HepG2 (cell line): ENCODE results near the gene LOC128125822.

ENCODE experiments used
- ARID5B ChIP-seq: IDR thresholded peaks from 2 replicates; pipeline ENCODE4 v1.4.0; 2020; ENCODE audit warnings: mild to moderate bottlenecking, missing genetic modification reagents
- CREB1 ChIP-seq, 2 experiments: fragments of 450-650 bp in 1 of 2; IDR thresholded peaks; 2 replicates each; pipeline ENCODE4 v1.6.1; 2016 to 2017; ENCODE audit warnings: control low read depth in 1 of 2, mild to moderate bottlenecking in 1 of 2, missing compliant biosample characterization in 1 of 2, missing genetic modification characterization in 1 of 2
- CREB3 ChIP-seq: sonication (generic); formaldehyde crosslinking; IDR thresholded peaks from 2 replicates; pipeline ENCODE4 v1.5.0; 2020; ENCODE audit warnings: missing genetic modification reagents
- HMGXB4 ChIP-seq, 2 experiments: sonication (generic) in 1 of 2; formaldehyde crosslinking in 1 of 2; IDR thresholded peaks; 2 replicates each; pipeline versions ENCODE4 v1.4.0 to v1.6.1; 2018 to 2020; ENCODE audit warnings: missing genetic modification reagents in 2 of 2, borderline replicate concordance in 1 of 2, low read depth in 1 of 2, mild to moderate bottlenecking in 1 of 2, missing biosample characterization in 1 of 2
- MLX ChIP-seq: IDR thresholded peaks from 2 replicates; pipeline ENCODE4 v1.6.1; 2016
- NFE2 ChIP-seq: sonication (generic); formaldehyde crosslinking; IDR thresholded peaks from 2 replicates; pipeline ENCODE4 v1.4.0; 2020; ENCODE audit warnings: missing genetic modification reagents
- SAP130 ChIP-seq: IDR thresholded peaks from 2 replicates; pipeline ENCODE4 v1.6.1; 2016; ENCODE audit warnings: low read depth
- SP2 ChIP-seq: sonication (generic); formaldehyde crosslinking; IDR thresholded peaks from 2 replicates; pipeline ENCODE4 v1.5.1; 2020; ENCODE audit warnings: mild to moderate bottlenecking, missing genetic modification reagents
- ZBTB38 ChIP-seq: sonication (generic); formaldehyde crosslinking; IDR thresholded peaks from 2 replicates; pipeline ENCODE4 v1.5.1; 2020; ENCODE audit warnings: mild to moderate bottlenecking, missing genetic modification reagents
- ZFYVE20 ChIP-seq: sonication (generic); formaldehyde crosslinking; IDR thresholded peaks from 2 replicates; pipeline ENCODE4 v1.8.0; 2023; ENCODE audit warnings: low read depth, mild to moderate bottlenecking, moderate library complexity, missing genetic modification reagents, borderline replicate concordance
- ZNF121 ChIP-seq: sonication (generic); formaldehyde crosslinking; IDR thresholded peaks from 2 replicates; pipeline ENCODE4 v1.5.0; 2020; ENCODE audit warnings: mild to moderate bottlenecking, missing genetic modification reagents
- ZNF788 ChIP-seq: sonication (generic); formaldehyde crosslinking; IDR thresholded peaks from 2 replicates; pipeline ENCODE4 v1.5.0; 2020; ENCODE audit warnings: mild to moderate bottlenecking, missing genetic modification reagents, borderline replicate concordance
- TF ChIP-seq, protein P1 (sequence below): IDR thresholded peaks from 2 replicates; pipeline ENCODE4 v1.6.1; 2016; ENCODE audit warnings: low read depth
- TF ChIP-seq, protein P2 (sequence below): sonication (generic); formaldehyde crosslinking; IDR thresholded peaks from 2 replicates; pipeline ENCODE4 v1.4.0; 2020; ENCODE audit warnings: mild to moderate bottlenecking, missing genetic modification reagents
- TF ChIP-seq, protein P3 (sequence below): sonication (generic); formaldehyde crosslinking; IDR thresholded peaks from 2 replicates; pipeline ENCODE4 v1.4.0; 2020; ENCODE audit warnings: missing genetic modification reagents, borderline replicate concordance

LOC128125822 gene

DNA sequence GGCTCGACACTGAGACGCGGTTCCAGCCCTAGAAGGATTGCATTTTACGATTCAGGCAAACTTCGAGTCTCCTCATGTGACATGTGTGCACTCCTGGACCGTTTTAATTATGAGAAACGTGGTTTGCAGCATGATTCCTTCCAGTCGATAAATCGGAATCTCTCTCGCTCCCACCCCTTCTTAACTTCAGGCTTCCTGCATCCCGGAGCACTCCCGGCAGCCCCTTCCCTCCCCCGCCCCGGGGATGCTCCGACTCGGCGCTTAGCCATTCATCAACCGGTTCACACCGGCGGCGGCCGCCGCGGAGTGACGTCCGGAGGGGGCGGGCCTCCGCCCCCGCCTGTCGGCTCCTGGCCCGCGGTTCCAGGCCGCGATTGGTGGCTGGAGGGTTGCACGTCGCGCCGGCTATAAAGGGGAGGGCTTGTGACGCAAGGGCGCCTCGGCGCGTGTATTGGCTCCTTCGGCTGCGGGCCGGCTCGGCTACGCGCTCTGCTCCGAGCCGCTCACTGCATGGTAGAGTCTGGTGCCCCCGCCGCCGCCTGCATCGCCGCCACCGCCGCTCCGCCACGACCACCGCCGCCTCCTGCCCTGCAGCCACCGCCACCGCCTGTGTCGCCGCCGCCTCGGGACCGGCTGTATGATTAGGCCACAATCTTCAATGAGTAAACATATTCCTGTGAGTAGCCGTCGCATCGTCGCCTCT lies at the start of gene LOC128125822, which contains the start of gene PTP4A1 (continued):
- TF ChIP-seq, protein P1, sequence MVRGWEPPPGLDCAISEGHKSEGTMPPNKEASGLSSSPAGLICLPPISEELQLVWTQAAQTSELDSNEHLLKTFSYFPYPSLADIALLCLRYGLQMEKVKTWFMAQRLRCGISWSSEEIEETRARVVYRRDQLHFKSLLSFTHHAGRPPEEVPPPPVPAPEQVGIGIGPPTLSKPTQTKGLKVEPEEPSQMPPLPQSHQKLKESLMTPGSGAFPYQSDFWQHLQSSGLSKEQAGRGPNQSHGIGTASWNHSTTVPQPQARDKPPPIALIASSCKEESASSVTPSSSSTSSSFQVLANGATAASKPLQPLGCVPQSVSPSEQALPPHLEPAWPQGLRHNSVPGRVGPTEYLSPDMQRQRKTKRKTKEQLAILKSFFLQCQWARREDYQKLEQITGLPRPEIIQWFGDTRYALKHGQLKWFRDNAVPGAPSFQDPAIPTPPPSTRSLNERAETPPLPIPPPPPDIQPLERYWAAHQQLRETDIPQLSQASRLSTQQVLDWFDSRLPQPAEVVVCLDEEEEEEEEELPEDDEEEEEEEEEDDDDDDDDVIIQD (CRISPR knock-in tag): peak; percentile 79; the same call in 1 of the 2 replicates
- TF ChIP-seq NFE2 (CRISPR knock-in tag) (no peak), SAP130 (CRISPR knock-in tag) (peak; percentile 80), ARID5B (CRISPR knock-in tag) (peak; percentile 48), CREB1 (IDR thresholded peaks at IDR 0.05) (peak; percentile 94), CREB1 (CRISPR knock-in tag; IDR thresholded peaks at IDR 0.05) (peak; percentile 89), SP2 (peak; percentile 88), ZBTB38 (CRISPR knock-in tag) (peak; percentile 95), CREB3 (CRISPR knock-in tag) (no peak), ZNF121 (peak; percentile 31), ZFYVE20 (CRISPR knock-in tag) (no peak), HMGXB4 (CRISPR knock-in tag; IDR thresholded peaks at IDR 0.05; ENCODE audit: borderline replicate concordance in 1 of 2, low read depth in 1 of 2) (peak in 1 of 2 experiments; percentile 85; a peak in 3 of 4 replicates), MLX (CRISPR knock-in tag) (no peak; the same call in 1 of the 2 replicates), ZNF788 (CRISPR knock-in tag) (no peak; the same call in 1 of the 2 replicates)
- TF ChIP-seq, protein P2, sequence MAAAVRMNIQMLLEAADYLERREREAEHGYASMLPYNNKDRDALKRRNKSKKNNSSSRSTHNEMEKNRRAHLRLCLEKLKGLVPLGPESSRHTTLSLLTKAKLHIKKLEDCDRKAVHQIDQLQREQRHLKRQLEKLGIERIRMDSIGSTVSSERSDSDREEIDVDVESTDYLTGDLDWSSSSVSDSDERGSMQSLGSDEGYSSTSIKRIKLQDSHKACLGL (CRISPR knock-in tag): peak; percentile 89
- TF ChIP-seq, protein P3, sequence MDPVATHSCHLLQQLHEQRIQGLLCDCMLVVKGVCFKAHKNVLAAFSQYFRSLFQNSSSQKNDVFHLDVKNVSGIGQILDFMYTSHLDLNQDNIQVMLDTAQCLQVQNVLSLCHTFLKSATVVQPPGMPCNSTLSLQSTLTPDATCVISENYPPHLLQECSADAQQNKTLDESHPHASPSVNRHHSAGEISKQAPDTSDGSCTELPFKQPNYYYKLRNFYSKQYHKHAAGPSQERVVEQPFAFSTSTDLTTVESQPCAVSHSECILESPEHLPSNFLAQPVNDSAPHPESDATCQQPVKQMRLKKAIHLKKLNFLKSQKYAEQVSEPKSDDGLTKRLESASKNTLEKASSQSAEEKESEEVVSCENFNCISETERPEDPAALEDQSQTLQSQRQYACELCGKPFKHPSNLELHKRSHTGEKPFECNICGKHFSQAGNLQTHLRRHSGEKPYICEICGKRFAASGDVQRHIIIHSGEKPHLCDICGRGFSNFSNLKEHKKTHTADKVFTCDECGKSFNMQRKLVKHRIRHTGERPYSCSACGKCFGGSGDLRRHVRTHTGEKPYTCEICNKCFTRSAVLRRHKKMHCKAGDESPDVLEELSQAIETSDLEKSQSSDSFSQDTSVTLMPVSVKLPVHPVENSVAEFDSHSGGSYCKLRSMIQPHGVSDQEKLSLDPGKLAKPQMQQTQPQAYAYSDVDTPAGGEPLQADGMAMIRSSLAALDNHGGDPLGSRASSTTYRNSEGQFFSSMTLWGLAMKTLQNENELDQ (CRISPR knock-in tag): no peak
